GM19372 (cell line): ENCODE results near the gene NLE1.
"Not testable (repeated sequence)": the region's sequence is repeated elsewhere in the genome, so short reads cannot be mapped to it uniquely, and the experiment has no call there.

Experiments used
- ATAC-seq: cut with Tn5 transposase; IDR thresholded peaks from one replicate; pipeline ENCODE4 v1.9.1; 2021; ENCODE audit warnings: mild to moderate bottlenecking, low read depth, moderate library complexity; ENCODE audit not compliant: unreplicated experiment

NLE1 gene

GRCh38 chr17:35130392-35130791 lies 11.7 kb downstream of the NLE1 start:
- no peak for ATAC-seq

- ATAC-seq: no peak
These were observed 12.1 kb downstream of the NLE1 start for GRCh38 chr17:35129973-35130351.

GRCh38 chr17:35129154-35129972 lies 12.7 kb downstream of the NLE1 start:
- no peak for ATAC-seq

GRCh38 chr17:35127751-35128514 lies 14.2 kb downstream of the NLE1 start:
- no peak for ATAC-seq

- ATAC-seq: no peak
These were observed 20.8 kb downstream of the NLE1 start, which contains the start of gene FNDC8 for GRCh38 chr17:35121315-35121714. Gene FNDC8 (plus strand): TSS chr17:35121615. CDS start chr17:35121694, 79 bp downstream.

- ATAC-seq: peak; percentile 83
These were observed 22.5 kb downstream of the NLE1 start, which contains the start of gene RAD51D for GRCh38 chr17:35119370-35120165. Gene RAD51D (minus strand): TSS chr17:35119860. CDS start chr17:35119613, 247 bp downstream.

- no peak for ATAC-seq
These were observed 24.1 kb downstream of the NLE1 start for GRCh38 chr17:35117984-35118383.

GRCh38 chr17:35116845-35117244 lies 25.3 kb downstream of the NLE1 start:
- no peak for ATAC-seq

- ATAC-seq: not testable (repeated sequence)
These were observed 31.3 kb downstream of the NLE1 start for GRCh38 chr17:35110791-35111190.

- no peak for ATAC-seq
These were observed 37.2 kb downstream of the NLE1 start for GRCh38 chr17:35104844-35105450.

- no peak for ATAC-seq
These were observed 38.8 kb downstream of the NLE1 start for GRCh38 chr17:35103271-35103670.

- no peak for ATAC-seq
These were observed 40.4 kb downstream of the NLE1 start for GRCh38 chr17:35101725-35102124.

- no peak for ATAC-seq
These were observed 41.1 kb downstream of the NLE1 start for GRCh38 chr17:35101036-35101435.

- no peak for ATAC-seq
These were observed 42.2 kb downstream of the NLE1 start for GRCh38 chr17:35099908-35100307.

GRCh38 chr17:35097776-35098175 lies 44.3 kb downstream of the NLE1 start:
- ATAC-seq: no peak

GRCh38 chr17:35095741-35096140 lies 46.4 kb downstream of the NLE1 start:
- no peak for ATAC-seq

GRCh38 chr17:35094902-35095301 lies 47.2 kb downstream of the NLE1 start:
- no peak for ATAC-seq

GRCh38 chr17:35090707-35091106 lies 51.4 kb downstream of the NLE1 start:
- not testable (repeated sequence) for ATAC-seq

GRCh38 chr17:35089586-35090296 lies 52.4 kb downstream of the NLE1 start:
- no peak for ATAC-seq
